GM19099 (cell line): ENCODE measurements around the gene MARCHF2.

Source experiments
- POLR2A ChIP-seq: IDR thresholded peaks from 3 replicates; pipeline ENCODE4 v1.6.1; 2011; ENCODE audit warnings: low read depth; ENCODE audit not compliant: insufficient read length; ENCODE audit errors: extremely low read depth

MARCHF2 gene

DNA sequence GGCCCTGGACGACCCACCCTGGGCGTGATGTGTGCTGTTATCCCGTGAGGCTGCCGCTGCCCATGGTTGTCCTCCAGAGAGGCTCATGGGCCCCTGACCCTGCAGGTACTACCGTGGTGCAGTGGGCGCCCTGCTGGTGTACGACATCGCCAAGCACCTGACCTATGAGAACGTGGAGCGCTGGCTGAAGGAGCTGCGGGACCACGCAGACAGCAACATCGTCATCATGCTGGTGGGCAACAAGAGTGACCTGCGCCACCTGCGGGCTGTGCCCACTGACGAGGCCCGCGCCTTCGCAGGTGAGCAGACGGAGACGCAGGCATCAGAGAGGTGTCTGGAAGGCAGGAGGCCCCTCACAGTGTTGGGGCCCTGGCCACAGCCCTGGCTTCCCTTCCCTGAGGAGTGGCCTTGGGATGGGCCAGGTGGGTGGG lies 11.1 kb upstream of the MARCHF2 start:
- no peak for TF ChIP-seq POLR2A

DNA sequence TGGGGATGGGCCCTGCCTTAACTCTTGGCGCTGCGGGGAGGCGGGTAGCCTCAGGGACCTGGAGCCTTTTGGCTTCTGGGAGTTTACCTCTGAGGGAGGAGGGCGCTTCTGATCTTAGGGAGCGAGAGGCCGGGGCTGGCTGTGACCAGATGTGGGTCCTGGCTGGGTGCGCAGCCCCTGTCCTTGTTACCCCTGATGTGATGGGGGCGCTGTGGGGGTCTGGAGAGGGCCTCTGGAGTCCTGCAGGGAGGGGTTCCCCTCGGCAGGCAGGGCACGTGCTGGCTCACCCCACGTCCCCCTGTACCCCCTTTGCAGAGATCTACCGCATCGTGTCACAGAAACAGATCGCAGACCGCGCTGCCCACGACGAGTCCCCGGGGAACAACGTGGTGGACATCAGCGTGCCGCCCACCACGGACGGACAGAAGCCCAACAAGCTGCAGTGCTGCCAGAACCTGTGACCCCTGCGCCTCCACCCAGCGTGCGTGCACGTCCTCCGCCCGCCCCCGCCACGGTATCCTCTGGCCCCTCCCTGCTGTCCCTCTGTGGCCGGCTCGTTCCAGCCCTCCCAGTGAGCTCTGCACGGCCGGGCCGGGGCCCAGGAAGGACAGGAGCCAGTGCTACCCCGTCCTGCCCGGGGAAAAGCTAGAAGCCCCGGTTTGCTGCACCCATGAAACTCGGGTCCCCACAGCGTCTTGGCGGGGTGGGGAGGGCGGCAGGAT lies 9.8 kb upstream of the MARCHF2 start:
- TF ChIP-seq POLR2A = no peak

DNA sequence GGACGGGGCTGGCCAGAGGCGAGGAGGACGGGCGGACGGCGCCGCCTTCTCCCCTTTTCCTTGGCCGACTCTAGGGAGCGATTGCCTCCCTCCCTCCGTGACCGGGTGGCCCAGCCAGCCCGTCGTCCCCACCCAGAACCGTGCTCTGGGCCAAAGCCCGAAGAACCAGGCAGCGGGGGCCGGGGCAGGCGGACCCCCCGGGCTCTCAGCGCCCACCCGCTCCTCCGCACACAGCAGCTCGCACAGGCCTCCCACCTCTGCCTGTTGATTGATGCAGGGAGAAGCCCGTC lies 9.3 kb upstream of the MARCHF2 start:
- TF ChIP-seq POLR2A = no peak

DNA sequence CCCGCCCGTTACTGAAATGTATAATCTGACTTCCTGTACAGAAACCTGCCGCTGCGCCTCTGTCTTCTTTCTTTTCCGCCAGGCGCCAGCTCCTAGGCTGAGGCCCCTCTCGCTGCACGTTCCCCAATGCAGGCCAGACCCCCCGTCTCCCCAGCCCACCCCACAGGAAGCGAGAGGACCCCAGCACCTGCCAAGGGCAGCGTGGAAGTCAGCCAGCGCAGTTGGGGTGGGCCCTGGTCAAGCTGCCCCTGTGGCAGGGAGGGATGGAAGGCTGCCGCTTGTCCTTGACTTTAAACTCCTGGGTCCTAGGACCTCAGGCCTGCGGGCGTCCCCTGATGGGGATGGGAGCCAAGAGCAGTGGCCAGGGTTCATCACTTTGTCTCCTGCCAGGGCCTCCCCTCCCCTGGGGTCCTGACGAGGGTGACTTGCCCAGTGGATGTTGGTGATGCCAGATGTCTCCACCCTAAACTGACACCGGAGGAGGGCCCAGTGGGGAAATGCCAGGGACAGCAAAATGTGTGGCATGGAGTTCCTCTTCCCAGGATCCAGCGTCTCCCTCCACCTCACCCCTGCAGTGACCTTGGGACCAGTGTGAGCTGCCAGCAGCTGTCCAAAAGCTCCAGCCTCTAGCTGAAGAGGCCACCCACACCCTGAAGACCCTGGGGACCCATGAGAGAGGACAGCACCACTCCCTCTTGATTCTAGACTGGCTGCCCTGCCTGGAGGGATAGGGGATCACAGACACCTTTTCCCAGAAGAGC lies 8.5 kb upstream of the MARCHF2 start:
- no peak for TF ChIP-seq POLR2A

DNA sequence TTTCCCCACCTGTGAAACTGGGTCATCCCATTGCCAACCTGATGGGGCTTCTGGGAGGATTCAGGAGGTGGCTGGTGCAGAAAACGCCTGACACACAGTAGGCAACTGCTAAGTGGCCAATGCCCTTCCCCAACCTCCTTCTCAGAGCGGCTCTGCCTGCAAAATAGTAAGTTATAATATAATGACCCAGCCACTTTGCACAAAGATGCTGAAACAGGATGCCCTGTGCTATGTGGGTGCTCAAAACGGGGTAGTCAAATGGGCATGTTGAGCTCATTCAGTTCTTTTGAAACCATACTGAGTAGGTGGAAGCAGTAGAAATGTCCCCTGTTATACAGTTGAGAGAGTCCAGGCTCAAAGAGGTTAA lies 507 bp downstream of the MARCHF2 start:
- TF ChIP-seq POLR2A = no peak

DNA sequence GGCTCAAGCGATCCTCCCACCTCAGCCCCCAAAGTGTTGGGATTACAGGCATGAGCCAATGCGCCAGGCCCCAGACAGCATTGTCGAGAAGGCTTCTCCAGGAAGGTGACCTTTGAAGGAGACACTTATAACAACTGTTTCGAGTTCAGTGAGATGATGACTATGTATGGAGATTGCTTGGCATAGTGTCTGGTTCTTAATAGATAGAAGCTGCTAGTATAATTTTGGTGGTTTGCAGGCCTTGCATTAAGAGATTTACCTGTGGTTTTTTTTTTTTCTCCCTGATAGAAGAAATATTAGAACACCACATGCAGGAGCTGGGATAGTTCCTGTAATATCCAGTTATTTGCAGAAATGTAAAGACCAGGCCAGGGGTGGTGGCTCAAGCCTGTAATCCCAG lies 3.7 kb downstream of the MARCHF2 start:
- TF ChIP-seq POLR2A = no peak

DNA sequence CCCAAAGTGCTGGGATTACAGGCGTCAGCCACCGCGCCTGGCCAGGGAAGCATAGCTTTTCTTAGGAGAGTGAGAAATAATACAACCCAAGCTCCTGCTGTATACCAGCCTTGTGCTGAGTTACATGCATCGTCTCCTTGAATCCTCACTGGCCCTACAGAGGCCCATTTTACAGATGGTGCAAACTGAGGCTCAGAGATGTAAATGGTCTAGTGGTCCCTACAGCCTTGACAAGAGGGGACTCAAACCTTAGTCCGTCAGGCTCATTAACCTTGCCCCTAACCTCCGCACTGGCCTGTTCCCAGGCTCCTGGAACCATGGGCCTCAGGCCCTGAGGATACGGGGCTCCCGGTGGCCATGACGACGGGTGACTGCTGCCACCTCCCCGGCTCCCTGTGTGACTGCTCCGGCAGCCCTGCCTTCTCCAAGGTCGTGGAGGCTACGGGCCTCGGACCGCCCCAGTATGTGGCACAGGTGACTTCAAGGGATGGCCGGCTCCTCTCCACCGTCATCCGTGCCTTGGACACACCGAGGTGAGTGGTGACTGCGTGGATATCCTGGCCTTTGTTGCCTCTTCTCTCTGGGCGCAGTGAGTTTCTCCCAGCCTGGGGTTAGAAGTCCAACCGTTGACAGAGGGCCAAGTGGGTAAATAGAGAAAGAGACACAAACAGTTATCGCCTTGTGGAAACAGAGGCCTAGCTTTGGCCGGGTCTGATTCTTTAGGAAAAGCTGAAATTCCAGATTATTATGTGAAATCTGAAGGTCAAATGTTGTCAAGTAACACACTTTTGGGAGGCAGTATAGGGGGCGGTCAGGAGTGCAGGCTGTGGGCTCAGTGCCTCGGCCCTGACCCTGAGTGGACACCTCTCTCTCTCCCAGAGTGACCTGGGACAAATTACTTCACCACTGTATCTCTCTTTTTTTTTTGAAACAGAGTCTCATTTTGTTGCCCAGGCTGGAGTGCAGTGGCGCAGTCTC lies 8.7 kb downstream of the MARCHF2 start:
- TF ChIP-seq POLR2A = no peak

DNA sequence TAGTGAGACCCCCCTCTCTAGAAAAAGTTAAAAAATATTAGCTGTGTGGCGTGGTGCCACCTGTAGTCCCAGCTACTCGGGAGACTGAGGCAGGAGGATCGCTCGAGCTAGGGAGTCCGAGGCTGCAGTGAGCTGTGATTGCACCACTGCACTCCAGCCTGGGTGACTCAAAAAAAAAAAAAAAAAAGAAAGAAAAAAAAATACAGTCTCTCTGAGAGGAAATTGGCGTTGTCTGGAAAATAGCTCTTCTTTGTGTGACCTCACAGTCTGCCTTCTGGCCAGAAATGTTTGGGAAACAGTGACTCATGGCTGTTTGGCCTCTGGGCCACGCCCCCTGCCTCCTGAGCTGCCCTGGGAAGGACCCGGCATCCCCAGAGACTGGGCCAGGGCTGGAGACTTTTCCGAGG lies 10.7 kb downstream of the MARCHF2 start:
- no peak for TF ChIP-seq POLR2A

DNA sequence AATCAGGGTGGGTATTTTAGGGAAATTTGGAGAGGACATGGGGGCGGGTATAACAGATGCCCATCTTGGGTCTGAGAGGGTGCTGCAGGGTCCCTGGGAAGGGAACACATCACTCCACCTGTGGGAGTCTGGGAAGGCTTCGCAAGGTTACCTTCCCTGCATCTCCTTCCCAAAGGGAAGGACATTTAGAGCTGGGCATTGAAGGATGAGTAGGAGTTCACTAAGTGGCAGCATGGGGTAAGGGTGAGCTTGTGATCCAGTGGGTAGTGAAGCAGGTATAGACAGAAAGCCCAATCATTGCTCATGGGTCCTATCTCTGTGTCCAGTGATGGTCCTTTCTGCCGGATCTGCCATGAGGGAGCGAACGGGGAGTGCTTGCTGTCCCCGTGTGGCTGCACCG lies 13.2 kb downstream of the MARCHF2 start:
- TF ChIP-seq POLR2A = no peak

DNA sequence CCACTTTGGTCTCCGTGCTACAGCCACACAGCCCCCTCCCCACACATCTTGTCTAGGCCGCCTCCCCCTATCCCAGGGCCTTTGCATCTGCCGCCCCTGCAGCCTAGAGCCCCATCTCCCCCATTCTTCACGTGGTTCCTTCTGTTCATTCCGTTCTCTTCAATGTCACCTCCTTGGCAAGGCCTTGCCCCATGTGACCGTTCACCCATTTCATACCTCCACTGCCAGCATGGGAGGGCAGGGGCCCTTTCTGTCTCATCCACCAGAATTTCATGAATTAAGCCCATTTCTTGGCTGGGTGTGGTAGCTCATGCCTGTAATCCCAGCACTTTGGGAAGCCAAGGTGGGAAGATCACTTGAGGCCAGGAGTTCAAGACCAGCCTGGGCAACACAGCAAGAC lies 15.9 kb downstream of the MARCHF2 start:
- TF ChIP-seq POLR2A = no peak

DNA sequence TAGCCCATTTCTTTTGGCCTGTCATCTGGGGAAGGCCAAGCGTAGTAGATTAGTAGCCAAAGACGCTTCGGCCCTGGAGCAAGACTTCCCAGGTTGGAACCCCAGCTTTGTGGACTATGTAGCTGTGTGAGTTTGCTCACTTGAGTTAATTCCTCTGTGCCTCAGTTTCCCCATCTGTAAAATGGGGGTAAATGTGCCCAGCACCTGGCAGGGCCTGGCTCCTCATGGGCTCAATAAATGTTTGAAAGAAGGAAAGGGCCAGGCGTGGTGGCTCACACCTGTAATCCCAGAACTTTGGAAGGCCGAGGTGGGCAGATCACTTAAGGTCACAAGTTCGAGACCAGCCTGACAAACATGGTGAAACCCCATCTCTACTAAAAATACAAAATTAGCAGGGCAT lies 16.7 kb downstream of the MARCHF2 start:
- TF ChIP-seq POLR2A = no peak

DNA sequence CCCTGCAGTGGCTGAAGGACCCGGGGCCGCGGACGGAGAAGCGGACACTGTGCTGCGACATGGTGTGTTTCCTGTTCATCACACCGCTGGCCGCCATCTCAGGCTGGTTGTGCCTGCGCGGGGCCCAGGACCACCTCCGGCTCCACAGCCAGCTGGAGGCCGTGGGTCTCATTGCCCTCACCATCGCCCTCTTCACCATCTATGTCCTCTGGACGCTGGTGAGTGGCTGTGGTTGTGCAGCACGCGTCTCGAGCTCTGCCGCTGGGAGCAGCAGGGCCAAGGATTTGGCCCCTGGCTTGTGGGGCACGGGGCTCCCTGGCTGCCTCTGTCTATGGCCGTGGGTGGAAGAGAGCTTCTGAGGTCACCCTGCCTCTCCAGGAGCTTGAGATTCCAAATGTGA lies 17.5 kb downstream of the MARCHF2 start:
- TF ChIP-seq POLR2A = no peak

DNA sequence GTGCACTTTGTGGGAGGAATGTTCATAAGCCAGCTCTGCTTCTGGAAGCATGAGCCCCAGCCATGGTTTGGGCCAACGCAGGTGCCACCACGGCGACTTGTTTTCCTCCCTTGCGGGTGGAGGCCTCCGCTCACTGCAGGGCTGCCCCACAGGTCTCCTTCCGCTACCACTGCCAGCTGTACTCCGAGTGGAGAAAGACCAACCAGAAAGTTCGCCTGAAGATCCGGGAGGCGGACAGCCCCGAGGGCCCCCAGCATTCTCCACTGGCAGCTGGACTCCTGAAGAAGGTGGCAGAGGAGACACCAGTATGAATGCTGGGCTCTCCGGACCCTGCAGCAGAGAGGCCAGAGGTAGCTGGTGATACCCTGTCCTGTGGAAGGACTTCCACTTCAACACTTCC lies 25.1 kb downstream of the MARCHF2 start:
- TF ChIP-seq POLR2A = no peak

DNA sequence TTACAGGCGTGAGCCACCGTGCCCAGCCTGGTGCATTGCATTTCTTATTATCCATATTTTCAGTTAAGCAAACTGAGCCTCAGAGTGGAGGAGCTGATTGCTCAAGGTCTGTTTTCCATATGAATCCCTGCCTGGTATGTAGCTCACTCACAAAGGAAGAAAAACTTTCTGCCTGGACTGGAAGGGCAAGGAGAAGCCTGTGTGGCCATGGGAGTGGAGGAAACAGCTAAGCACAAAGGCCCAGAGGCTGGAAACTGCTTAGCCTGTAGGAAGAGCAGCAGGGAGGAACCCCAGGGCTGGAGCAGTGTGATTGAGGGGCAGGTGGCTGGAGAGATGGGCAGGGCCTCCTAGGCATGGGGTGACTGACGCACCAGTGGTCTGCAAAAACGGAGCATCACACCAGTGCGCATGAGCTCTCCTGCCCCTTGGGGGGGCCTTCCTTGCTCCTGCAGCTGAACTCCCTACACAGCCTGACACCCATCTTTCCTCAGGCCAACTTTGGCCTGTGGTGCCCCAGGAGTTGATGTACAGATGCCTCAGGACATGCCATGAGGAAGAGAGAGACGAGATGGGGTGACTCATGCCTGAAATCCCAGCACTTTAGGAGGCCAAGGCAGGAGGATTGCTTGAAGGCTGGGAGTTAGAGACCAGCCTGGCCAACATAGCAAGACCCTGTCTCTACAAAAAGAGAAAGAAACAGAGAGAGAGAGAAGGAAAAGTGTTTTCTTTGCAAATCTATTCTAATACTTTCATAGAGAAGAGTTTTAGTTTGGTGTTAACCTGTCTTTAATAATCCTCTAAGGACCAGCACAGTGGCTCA lies 28.8 kb downstream of the MARCHF2 start:
- no peak for TF ChIP-seq POLR2A
